Peyer's patch (tissue), 4 donors: Measurements from ENCODE around the gene C1orf210. TPM values are rescaled to one million over a fixed set of nuclear protein-coding genes. Genes with fewer than 3 reads are reported as not detected.
A peak's percentile ranks its signal among the peaks of the same experiment; 100 is the strongest.

Experiments
- DNase-seq, 3 donors: peaks; one replicate each; pipeline ENCODE4 v3.0.0-alpha.2; 2017 to 2019
- H3K27ac ChIP-seq, 4 donors: fragments of 200-600 bp; sonication (generic); one replicate each; pipeline ENCODE4 v1.5.1; 2016 to 2019
- H3K27me3 ChIP-seq, 2 donors: fragments of 200-600 bp; sonication (generic); one replicate each; pipeline ENCODE4 v1.5.1; 2019
- H3K36me3 ChIP-seq, 3 donors: fragments of 200-600 bp; sonication (generic); one replicate each; pipeline ENCODE4 v1.5.1; 2016 to 2019
- H3K4me1 ChIP-seq, 4 donors: fragments of 200-600 bp; sonication (generic); one replicate each; pipeline ENCODE4 v1.5.1; 2016 to 2019
- H3K4me3 ChIP-seq, 4 donors: fragments of 200-600 bp; sonication (generic); 1 replicate in 3 of 4; 2 replicates in 1 of 4; pipeline ENCODE4 v1.5.1; 2016 to 2019; ENCODE audit warnings: mild to moderate bottlenecking in 1 of 4
- H3K9me3 ChIP-seq, 4 donors: fragments of 200-600 bp; sonication (generic); one replicate each; pipeline ENCODE4 v1.5.1; 2016 to 2019; ENCODE audit warnings: mild to moderate bottlenecking in 1 of 4
- CTCF ChIP-seq, 6 experiments: fragments of 450-650 bp in 4 of 6; fragments of 200-600 bp in 2 of 6; sonication (generic) in 1 of 6; IDR thresholded peaks; one replicate each; pipeline ENCODE4 v1.5.1; 2017 to 2019; ENCODE audit warnings: antibody characterized with exemption in 6 of 6, mild to moderate bottlenecking in 3 of 6, moderate library complexity in 1 of 6
- POLR2A ChIP-seq, 2 donors: fragments of 450-650 bp; IDR thresholded peaks; one replicate each; pipeline ENCODE4 v1.5.1; 2017; ENCODE audit warnings: antibody characterized with exemption in 2 of 2, mild to moderate bottlenecking in 2 of 2, moderate library complexity in 2 of 2
- total RNA-seq, 4 donors: library from RNA; depleted of rRNA; stranded (reverse); fragments of >200 nt; gene quantifications; one replicate each; pipeline ENCODE4 v1.1.0, GENCODE V29; 2016

The C1orf210 gene
- total RNA-seq, 4 donors from 2014 or later: 4.1 to 80.9 (median 74.4) TPM

GRCh38 chr1:43302201-43302600 lies 16.8 kb upstream of the C1orf210 start:
- no peak for DNase-seq
- H3K36me3 ChIP-seq: no peaks in the 10 kb centered on the region
- H3K4me3 ChIP-seq: no peak overlapping the region
- H3K27ac ChIP-seq: peak overlapping the region in 2 of 4 donors; percentile 30 to 75
- no peak for TF ChIP-seq CTCF (IDR thresholded peaks at IDR 0.05)
- TF ChIP-seq POLR2A (IDR thresholded peaks at IDR 0.05): no peak
- H3K9me3 ChIP-seq: no peaks in the 10 kb centered on the region
- peaks cover 0 to 20% (median 4%) of the 10 kb centered on the region in 4 donors for H3K4me1 ChIP-seq
- H3K27me3 ChIP-seq: no peaks in the 10 kb centered on the region

GRCh38 chr1:43300378-43301094 lies 15.2 kb upstream of the C1orf210 start, which contains the start of gene TIE1:
TIE1 (plus strand) TSS chr1:43300982; CDS start chr1:43301072, 90 bp downstream.
- peaks cover 0 to 24% (median 4%) of the 10 kb centered on the region in 4 donors for H3K4me1 ChIP-seq
- DNase-seq: no peak

GRCh38 chr1:43299101-43299500 lies 13.7 kb upstream of the C1orf210 start:
- Histone ChIP-seq H3K4me1 (peaks cover 0 to 33% (median 4%) of the 10 kb centered on the region in 4 donors), H3K27ac (peak overlapping the region in 1 of 4 donors; percentile 27), H3K27me3 (no peaks in the 10 kb centered on the region), H3K36me3 (no peaks in the 10 kb centered on the region), H3K4me3 (no peak overlapping the region), H3K9me3 (no peaks in the 10 kb centered on the region)
- no peak for DNase-seq
- TF ChIP-seq POLR2A (IDR thresholded peaks at IDR 0.05): no peak
- TF ChIP-seq CTCF (IDR thresholded peaks at IDR 0.05): no peak

More at GRCh38 chr1:43300378-43301094, 15.2 kb upstream of the C1orf210 start, which contains the start of gene TIE1:
- Histone ChIP-seq H3K27me3 (no peaks in the 10 kb centered on the region), H3K4me3 (peak within 1 kb of the TSS in 1 of 4 donors; percentile 15), H3K27ac (peak within 1 kb of the TSS in 2 of 4 donors; percentile 27 to 30), H3K36me3 (no peaks in the 10 kb centered on the region), H3K9me3 (no peaks in the 10 kb centered on the region)
- TF ChIP-seq CTCF (IDR thresholded peaks at IDR 0.05) (no peak), POLR2A (IDR thresholded peaks at IDR 0.05) (no peak)

- Histone ChIP-seq H3K36me3 (no peaks in the 10 kb centered on the region), H3K4me1 (peaks cover 0 to 30% (median 3%) of the 10 kb centered on the region in 4 donors), H3K27me3 (no peaks in the 10 kb centered on the region), H3K27ac (no peak overlapping the region), H3K4me3 (no peak overlapping the region), H3K9me3 (no peaks in the 10 kb centered on the region)
- no peak for TF ChIP-seq CTCF (IDR thresholded peaks at IDR 0.05)
- no peak for TF ChIP-seq POLR2A (IDR thresholded peaks at IDR 0.05)
- DNase-seq: no peak
These were observed 12.7 kb upstream of the C1orf210 start for GRCh38 chr1:43298055-43298454.

GRCh38 chr1:43296207-43296606 lies 10.8 kb upstream of the C1orf210 start:
- TF ChIP-seq POLR2A (IDR thresholded peaks at IDR 0.05): no peak
- Histone ChIP-seq H3K36me3 (no peaks in the 10 kb centered on the region), H3K27me3 (no peaks in the 10 kb centered on the region), H3K27ac (peak overlapping the region in 2 of 4 donors; percentile 5 to 54), H3K4me1 (peaks cover 0 to 25% (median 0%) of the 10 kb centered on the region in 4 donors), H3K9me3 (no peaks in the 10 kb centered on the region), H3K4me3 (no peak overlapping the region)
- no peak for DNase-seq

- Histone ChIP-seq H3K4me3 (no peak overlapping the region), H3K27me3 (no peaks in the 10 kb centered on the region), H3K4me1 (peaks cover 0 to 25% (median 0%) of the 10 kb centered on the region in 4 donors), H3K36me3 (no peaks in the 10 kb centered on the region), H3K27ac (peak overlapping the region in 2 of 4 donors; percentile 36 to 54), H3K9me3 (no peaks in the 10 kb centered on the region)
- TF ChIP-seq POLR2A (IDR thresholded peaks at IDR 0.05) (no peak), CTCF (IDR thresholded peaks at IDR 0.05) (no peak)
- DNase-seq: no peak
These were observed 9.4 kb upstream of the C1orf210 start for GRCh38 chr1:43294761-43295160.
